ENCODE data around the gene RPGRIP1L. TPM values are rescaled to one million over a fixed set of nuclear protein-coding genes. Genes with fewer than 3 reads are reported as not detected.

Gene RPGRIP1L
- total and polyA plus RNA-seq, 9 of the 15 experiments (the other 6 are each of a cell fraction or from before 2014, with no cell fraction given), result 3.2 to 7.7 (median 5.8) TPM

DNA sequence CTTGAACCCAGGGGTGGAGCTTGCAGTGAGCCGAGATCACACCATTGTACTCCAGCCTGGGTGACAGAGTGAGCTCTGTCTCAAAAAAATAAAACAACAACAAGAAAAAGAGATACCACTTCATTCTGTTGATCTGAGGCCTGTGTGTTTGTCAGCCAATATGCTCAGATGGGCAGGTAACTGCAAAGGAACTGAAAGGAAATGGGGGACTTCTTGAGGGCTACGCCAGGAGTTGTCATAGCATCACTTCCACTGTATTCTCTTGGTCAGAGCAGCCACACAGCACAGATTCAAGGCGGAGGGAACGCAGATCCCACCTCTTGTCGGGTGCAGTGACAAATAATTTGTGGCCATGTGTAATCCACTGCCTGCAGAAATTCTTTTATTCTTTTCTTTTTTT is 126.8 kb downstream of the RPGRIP1L start:
- intact Hi-C loops (cut with micrococcal nuclease), result no loop called here
- Histone ChIP-seq H3K27me3 (ENCODE audit: control insufficient read depth in 2 of 2, insufficient read depth in 2 of 2, low read length in 2 of 2) (peaks cover 0 to 12% of the 10 kb centered on the region in 2 experiments; a peak in 1 of 5 replicates), H3K79me2 (ENCODE audit: control insufficient read depth, insufficient read depth, low read length) (no peaks in the 10 kb centered on the region), H3K9ac (ENCODE audit: insufficient read depth in 1 of 2, low read depth in 2 of 2, low read length in 2 of 2) (no peak overlapping the region), H2AFZ (ENCODE audit: low read depth, low read length) (no peak overlapping the region), H3K4me2 (ENCODE audit: insufficient read depth, low read length) (no peak overlapping the region), H3K9me3 (replicated peaks; ENCODE audit: control insufficient read depth, insufficient read depth, low read depth, low read length) (no peaks in the 10 kb centered on the region), H3K9me1 (ENCODE audit: control insufficient read depth, insufficient read depth, low read length) (no peaks in the 10 kb centered on the region), H3K36me3 (ENCODE audit: control insufficient read depth, insufficient read depth, low read length) (no peaks in the 10 kb centered on the region), H3K4me3 (no peak overlapping the region), H3K27ac (ENCODE audit: extremely low read depth, low read depth, low read length) (no peak overlapping the region), H3K4me1 (replicated peaks in 1 of 2; ENCODE audit: control insufficient read depth in 2 of 2, insufficient read depth in 2 of 2, low read length in 2 of 2) (peaks cover 0 to 6% of the 10 kb centered on the region in 2 experiments; a peak in 3 of 5 replicates), H4K20me1 (replicated peaks; ENCODE audit: control insufficient read depth, insufficient read depth, low read length) (no peaks in the 10 kb centered on the region)
- in situ Hi-C loops (cut with MboI), result no loop called here
- BruUV-seq (replicated peaks), result no TSS peak
- ATAC-seq (no peak), DNase-seq (ENCODE audit: extremely low read depth in 1 of 4, low spot score in 3 of 4) (no peak), FAIRE-seq (no peak)
- 0% methylated on average over 5 of the region's 5 CpGs for WGBS (ENCODE audit: insufficient coverage, low coverage, missing lambda C conversion rate)
- POLR2A ChIA-PET, result no interaction called here
- CTCF ChIA-PET (ENCODE audit: low intra/inter-chr PET ratio), result no interaction called here
- TF ChIP-seq POLR3G (IDR thresholded peaks at IDR 0.05; ENCODE audit: extremely low read depth, insufficient read length, insufficient replicate concordance) (no peak), BRF1 (IDR thresholded peaks at IDR 0.05; ENCODE audit: borderline replicate concordance, extremely low read depth, insufficient read length) (no peak), RB1 (IDR thresholded peaks at IDR 0.05; ENCODE audit: low read depth) (no peak), RUNX1 (IDR thresholded peaks at IDR 0.05; ENCODE audit: low read depth) (no peak), SIX5 (IDR thresholded peaks at IDR 0.05; ENCODE audit: borderline replicate concordance in 1 of 2, insufficient read depth in 1 of 2, low read depth in 1 of 2, low read length in 2 of 2) (no peak), POLR3A (IDR thresholded peaks at IDR 0.05; ENCODE audit: borderline replicate concordance, extremely low read depth, insufficient read depth, insufficient read length) (no peak), POLR2AphosphoS5 (IDR thresholded peaks at IDR 0.05; ENCODE audit: control insufficient read depth, insufficient read depth, low read depth, low read length) (no peak), FOXP4 (CRISPR knock-in tag; IDR thresholded peaks at IDR 0.05; ENCODE audit: borderline replicate concordance) (no peak), ZEB2 (IDR thresholded peaks at IDR 0.05) (no peak), NUFIP1 (IDR thresholded peaks at IDR 0.05; ENCODE audit: partially characterized antibody) (no peak), CHAMP1 (IDR thresholded peaks at IDR 0.05) (no peak), KLF13 (tag; IDR thresholded peaks at IDR 0.05; ENCODE audit: borderline replicate concordance, low read depth) (no peak), STAT5A (IDR thresholded peaks at IDR 0.05; ENCODE audit: borderline replicate concordance, low read length) (no peak), HNRNPUL1 (IDR thresholded peaks at IDR 0.05; ENCODE audit: low read length) (no peak), HDAC3 (IDR thresholded peaks at IDR 0.05; ENCODE audit: borderline replicate concordance, partially characterized antibody) (no peak), ATF1 (CRISPR knock-in tag; IDR thresholded peaks at IDR 0.05) (no peak), ATF1 (tag; IDR thresholded peaks at IDR 0.05) (no peak)
- TF ChIP-seq, protein P1, sequence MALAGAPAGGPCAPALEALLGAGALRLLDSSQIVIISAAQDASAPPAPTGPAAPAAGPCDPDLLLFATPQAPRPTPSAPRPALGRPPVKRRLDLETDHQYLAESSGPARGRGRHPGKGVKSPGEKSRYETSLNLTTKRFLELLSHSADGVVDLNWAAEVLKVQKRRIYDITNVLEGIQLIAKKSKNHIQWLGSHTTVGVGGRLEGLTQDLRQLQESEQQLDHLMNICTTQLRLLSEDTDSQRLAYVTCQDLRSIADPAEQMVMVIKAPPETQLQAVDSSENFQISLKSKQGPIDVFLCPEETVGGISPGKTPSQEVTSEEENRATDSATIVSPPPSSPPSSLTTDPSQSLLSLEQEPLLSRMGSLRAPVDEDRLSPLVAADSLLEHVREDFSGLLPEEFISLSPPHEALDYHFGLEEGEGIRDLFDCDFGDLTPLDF (CRISPR knock-in tag; IDR thresholded peaks at IDR 0.05), result no peak
